ENCODE measurements around the gene HSD17B3.

DNA sequence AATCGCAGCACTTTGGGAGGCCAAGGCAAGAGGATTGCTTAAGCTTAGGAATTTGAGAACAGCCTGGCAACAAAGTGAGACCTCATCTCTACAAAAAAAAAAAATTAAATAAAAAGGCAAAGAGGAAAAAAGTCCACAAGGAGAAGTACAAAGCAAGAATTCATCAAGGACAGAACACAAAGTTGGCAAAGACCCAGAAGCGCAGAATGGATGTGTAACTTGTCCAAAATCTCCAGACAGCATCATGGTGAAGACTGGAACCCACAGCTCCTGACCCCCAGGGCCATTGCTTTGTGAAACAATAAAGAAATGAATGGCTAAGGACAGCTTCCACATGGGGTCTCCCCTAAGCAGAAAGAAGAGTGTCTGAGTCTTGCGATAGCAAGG, 7.8 kb downstream of the HSD17B3 start:
- TF ChIP-seq, protein P1, sequence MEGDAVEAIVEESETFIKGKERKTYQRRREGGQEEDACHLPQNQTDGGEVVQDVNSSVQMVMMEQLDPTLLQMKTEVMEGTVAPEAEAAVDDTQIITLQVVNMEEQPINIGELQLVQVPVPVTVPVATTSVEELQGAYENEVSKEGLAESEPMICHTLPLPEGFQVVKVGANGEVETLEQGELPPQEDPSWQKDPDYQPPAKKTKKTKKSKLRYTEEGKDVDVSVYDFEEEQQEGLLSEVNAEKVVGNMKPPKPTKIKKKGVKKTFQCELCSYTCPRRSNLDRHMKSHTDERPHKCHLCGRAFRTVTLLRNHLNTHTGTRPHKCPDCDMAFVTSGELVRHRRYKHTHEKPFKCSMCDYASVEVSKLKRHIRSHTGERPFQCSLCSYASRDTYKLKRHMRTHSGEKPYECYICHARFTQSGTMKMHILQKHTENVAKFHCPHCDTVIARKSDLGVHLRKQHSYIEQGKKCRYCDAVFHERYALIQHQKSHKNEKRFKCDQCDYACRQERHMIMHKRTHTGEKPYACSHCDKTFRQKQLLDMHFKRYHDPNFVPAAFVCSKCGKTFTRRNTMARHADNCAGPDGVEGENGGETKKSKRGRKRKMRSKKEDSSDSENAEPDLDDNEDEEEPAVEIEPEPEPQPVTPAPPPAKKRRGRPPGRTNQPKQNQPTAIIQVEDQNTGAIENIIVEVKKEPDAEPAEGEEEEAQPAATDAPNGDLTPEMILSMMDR (IDR thresholded peaks at IDR 0.05; ENCODE audit: low read length): no peak
- TF ChIP-seq EZH2 (IDR thresholded peaks at IDR 0.05; ENCODE audit: borderline replicate concordance, low read length): no peak
